A673 (cell line): ENCODE measurements around the gene DNAH10. TPM values are rescaled to one million over a fixed set of nuclear protein-coding genes. Genes with fewer than 3 reads are reported as not detected.

Source experiments
- BruUV-seq: library from RNA; stranded (reverse); fragments of 400-500 nt; replicated peaks from 2 replicates; lab custom pipeline; 2021; lab: Mats Ljungman, UMichigan
- CTCF ChIA-PET: fragments of 300-600 bp; sonication (Branson Sonifier 250); formaldehyde crosslinking; loops from one replicate; lab custom pipeline; 2022; ENCODE audit warnings: antibody characterized with exemption; lab: Charles Lee
- POLR2A ChIA-PET: fragments of 300-600 bp; sonication (Branson Sonifier 250); formaldehyde crosslinking; loops from one replicate; lab custom pipeline; 2022; ENCODE audit warnings: antibody characterized with exemption; ENCODE audit not compliant: low non-redundant PET; lab: Charles Lee
- DNase-seq: peaks from one replicate; pipeline ENCODE4 v3.0.0-alpha.2; 2015; ENCODE audit warnings: low spot score
- H3K27ac ChIP-seq: fragments of 200-600 bp; sonication (generic); 2 replicates; pipeline ENCODE4 v1.5.1; 2016; ENCODE audit warnings: mixed run types, low read depth, mild to moderate bottlenecking, mixed read lengths, antibody characterized with exemption, low read length; ENCODE audit not compliant: poor library complexity, severe bottlenecking
- H3K27me3 ChIP-seq: fragments of 200-600 bp; sonication (generic); replicated peaks from 2 replicates; pipeline ENCODE4 v1.6.1; 2017; ENCODE audit warnings: mixed run types, low read depth, mild to moderate bottlenecking, mixed read lengths, antibody characterized with exemption, low read length; ENCODE audit not compliant: insufficient read depth, poor library complexity
- H3K36me3 ChIP-seq: fragments of 200-600 bp; sonication (generic); 2 replicates; pipeline ENCODE4 v1.6.1; 2016; ENCODE audit warnings: mixed run types, mild to moderate bottlenecking, mixed read lengths, antibody characterized with exemption, low read length; ENCODE audit not compliant: insufficient read depth, poor library complexity, severe bottlenecking
- H3K4me1 ChIP-seq: fragments of 200-600 bp; sonication (generic); 2 replicates; pipeline ENCODE4 v1.6.1; 2017; ENCODE audit warnings: mixed run types, mild to moderate bottlenecking, mixed read lengths, antibody characterized with exemption, low read length; ENCODE audit not compliant: insufficient read depth, poor library complexity, severe bottlenecking
- H3K4me3 ChIP-seq: fragments of 200-600 bp; sonication (generic); 2 replicates; pipeline ENCODE4 v1.5.1; 2016; ENCODE audit warnings: low read depth, mixed run types, mild to moderate bottlenecking, mixed read lengths, low read length; ENCODE audit not compliant: poor library complexity, severe bottlenecking
- H3K9me3 ChIP-seq: fragments of 200-600 bp; sonication (generic); 2 replicates; pipeline ENCODE4 v1.6.1; 2016; ENCODE audit warnings: mixed run types, low read depth, mild to moderate bottlenecking, mixed read lengths, antibody characterized with exemption, low read length; ENCODE audit not compliant: poor library complexity, severe bottlenecking
- CTCF ChIP-seq: fragments of 300-800, 200-600 bp; sonication (generic); conservative IDR thresholded peaks from 2 replicates; pipeline ENCODE4 v1.5.1; 2017; ENCODE audit warnings: low read depth, mild to moderate bottlenecking, antibody characterized with exemption, low read length, moderate library complexity, mixed read lengths
- EZH2 ChIP-seq: fragments of 200-600 bp; sonication (generic); IDR thresholded peaks from 2 replicates; pipeline ENCODE4 v1.6.1; 2017; ENCODE audit warnings: borderline replicate concordance, low read depth, mild to moderate bottlenecking, mixed read lengths, antibody characterized with exemption, low read length; ENCODE audit not compliant: poor library complexity, severe bottlenecking
- intact Hi-C: fragments of 100-400 bp; cut with micrococcal nuclease; formaldehyde crosslinking; loops from one replicate; pipeline ENCODE4 v1.10.0; 2022; ENCODE audit not compliant: unreplicated experiment
- total RNA-seq: library from RNA; stranded (reverse); gene quantifications from 2 replicates; pipeline ENCODE4 v1.2.3, GENCODE V29; 2021

The DNAH10 gene
- total RNA-seq, 1 experiment from 2014 or later: 1.1 TPM

DNA sequence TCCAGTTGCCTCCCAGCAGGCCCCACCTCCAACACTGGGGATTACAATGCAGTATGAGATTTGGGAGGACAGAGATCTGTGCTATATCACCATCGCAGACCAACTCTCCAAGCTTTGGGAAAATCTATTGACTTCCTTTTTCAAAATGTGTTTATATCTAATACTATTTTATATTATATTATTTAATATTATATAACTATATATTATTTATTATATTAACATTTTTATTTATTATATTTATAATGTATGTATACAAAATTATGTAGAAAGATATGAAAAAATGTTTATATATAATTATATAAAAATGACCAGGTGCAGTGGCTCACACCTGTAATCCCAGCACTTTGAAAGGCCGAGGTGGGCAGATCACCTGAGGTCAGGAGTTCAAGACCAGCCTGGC lies 36.4 kb downstream of the DNAH10 start:
- CTCF ChIA-PET: no interaction called here
- Histone ChIP-seq H3K27ac (no peak overlapping the region), H3K4me1 (peaks cover 7% of the 10 kb centered on the region), H3K4me3 (no peak overlapping the region), H3K27me3 (no peaks in the 10 kb centered on the region), H3K36me3 (no peaks in the 10 kb centered on the region), H3K9me3 (no peaks in the 10 kb centered on the region)
- intact Hi-C loops: no loop called here
- no peak for DNase-seq
- no TSS peak for BruUV-seq
- no peak for TF ChIP-seq CTCF
- TF ChIP-seq EZH2: no peak
- POLR2A ChIA-PET: no interaction called here

DNA sequence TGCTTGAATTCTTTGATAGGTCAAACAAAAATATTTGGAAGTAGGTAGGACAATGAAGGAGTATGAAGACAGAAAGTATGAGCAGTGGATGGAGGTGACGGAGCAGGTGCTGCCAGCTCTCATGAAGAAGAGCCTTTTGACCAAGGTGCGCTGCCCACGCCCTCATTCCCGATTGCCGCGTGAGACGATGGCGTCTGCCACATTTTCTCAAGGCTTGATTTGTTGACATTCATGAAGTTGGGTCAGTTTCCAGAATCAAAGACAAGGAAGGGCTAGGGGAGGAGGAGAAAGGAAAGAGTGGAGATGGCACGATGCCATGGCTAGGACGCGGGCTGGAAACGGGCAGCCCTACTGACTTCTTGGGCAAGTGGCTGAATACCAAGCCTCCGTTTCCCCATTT lies 37.1 kb downstream of the DNAH10 start:
- H3K4me1 ChIP-seq: peaks cover 7% of the 10 kb centered on the region
- ChIA-PET CTCF (no interaction called here), POLR2A (no interaction called here)
- H3K27me3 ChIP-seq: no peaks in the 10 kb centered on the region
- no peak overlapping the region for H3K27ac ChIP-seq
- DNase-seq: no peak
- no TSS peak for BruUV-seq
- no peak for TF ChIP-seq EZH2
- no peak for TF ChIP-seq CTCF
- no peaks in the 10 kb centered on the region for H3K9me3 ChIP-seq
- no peaks in the 10 kb centered on the region for H3K36me3 ChIP-seq
- H3K4me3 ChIP-seq: no peak overlapping the region
- intact Hi-C loops: no loop called here

- TF ChIP-seq CTCF (peak; percentile 65), EZH2 (no peak)
- intact Hi-C loops: loop anchor here (2.0 to 10.0 kb wide), 2 partner anchors 229 to 973 kb away; no protein-coding TSS in a partner anchor
- BruUV-seq: no TSS peak
- peak; percentile 37 for DNase-seq
- H3K9me3 ChIP-seq: no peaks in the 10 kb centered on the region
- no peaks in the 10 kb centered on the region for H3K27me3 ChIP-seq
- H3K4me1 ChIP-seq: no peaks in the 10 kb centered on the region
- ChIA-PET POLR2A (no interaction called here), CTCF (interaction anchor here (0.6 kb wide), 1 partner anchor 104 kb away, joined by 5 read pairs; no protein-coding TSS in a partner anchor)
- no peak overlapping the region for H3K27ac ChIP-seq
- no peaks in the 10 kb centered on the region for H3K36me3 ChIP-seq
- no peak overlapping the region for H3K4me3 ChIP-seq
These were observed 39.6 kb downstream of the DNAH10 start for GRCh38 chr12:123801573-123802178.
